Breast epithelium (tissue), 3 donors: ENCODE results near the gene TENM4.

Source experiments
- CTCF ChIP-seq, 3 donors: fragments of 450-650 bp; IDR thresholded peaks; one replicate each; pipeline ENCODE4 v1.5.1; 2016 to 2017; ENCODE audit warnings: antibody characterized with exemption in 3 of 3, mild to moderate bottlenecking in 3 of 3, moderate library complexity in 3 of 3
- POLR2A ChIP-seq: fragments of 450-650 bp; IDR thresholded peaks from one replicate; pipeline ENCODE4 v1.6.1; 2016; ENCODE audit warnings: antibody characterized with exemption, mild to moderate bottlenecking, moderate library complexity
- POLR2AphosphoS5 ChIP-seq, 3 donors: sonication (generic); formaldehyde crosslinking; IDR thresholded peaks; one replicate each; pipeline ENCODE4 v1.6.1; 2017; ENCODE audit warnings: antibody characterized with exemption in 3 of 3

- TF ChIP-seq CTCF (IDR thresholded peaks at IDR 0.05) (no peak), POLR2A (no peak), POLR2AphosphoS5 (IDR thresholded peaks at IDR 0.05) (no peak)
Observed at GRCh38 chr11:78651136-78651775, 789.6 kb downstream of the TENM4 start.
